HG03045 (cell line): ENCODE data around the gene KCNQ5.
A peak's percentile ranks its signal among the peaks of the same experiment; 100 is the strongest.
"Not testable (repeated sequence)": the region's sequence is repeated elsewhere in the genome, so short reads cannot be mapped to it uniquely, and the experiment has no call there.

Experiments used
- ATAC-seq: cut with Tn5 transposase; IDR thresholded peaks from one replicate; pipeline ENCODE4 v1.9.1; 2021; ENCODE audit warnings: mild to moderate bottlenecking, moderate library complexity; ENCODE audit not compliant: unreplicated experiment

KCNQ5 gene

DNA sequence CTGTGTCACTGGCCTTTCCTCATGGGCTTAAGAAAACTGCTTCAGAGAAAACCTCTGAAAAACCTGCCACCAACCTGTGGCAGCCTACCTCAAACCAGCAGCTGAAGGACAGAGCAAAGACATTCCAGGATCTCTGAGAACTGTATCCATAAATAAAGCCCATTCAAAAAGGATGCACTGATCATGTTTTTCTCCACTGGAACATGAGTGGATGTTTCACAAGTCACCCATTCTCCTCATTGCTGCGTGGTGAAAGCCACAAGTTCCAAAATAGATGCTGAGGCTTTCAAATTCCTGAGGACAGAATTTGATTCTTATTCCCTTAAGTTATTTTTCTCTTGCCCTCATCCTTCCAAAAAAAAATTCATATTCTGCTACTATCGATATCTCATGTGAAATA is 322.8 kb downstream of the KCNQ5 start:
- ATAC-seq = no peak

DNA sequence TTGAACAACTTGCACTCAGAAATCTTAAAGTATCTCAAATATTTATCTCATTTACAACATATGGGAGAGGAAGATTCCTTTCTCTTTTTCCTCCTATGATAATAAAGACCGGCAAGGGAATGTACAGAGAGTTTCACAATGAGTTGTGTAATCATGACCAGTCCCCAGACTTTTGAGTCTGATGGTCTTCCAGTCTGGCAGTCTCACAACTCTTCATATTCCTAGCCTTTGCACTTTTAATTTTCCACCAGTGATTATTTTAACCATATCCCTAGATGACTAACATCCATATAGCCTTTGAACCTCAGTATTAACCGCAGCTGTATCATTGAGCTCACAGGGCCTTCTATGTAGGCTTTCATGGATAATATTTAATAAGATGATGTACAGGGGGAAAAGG is 324.9 kb downstream of the KCNQ5 start:
- no peak for ATAC-seq

- no peak for ATAC-seq
Observed at GRCh38 chr6:72947534-72947933, 325.7 kb downstream of the KCNQ5 start.

- ATAC-seq = no peak
Observed at GRCh38 chr6:72948153-72948552, 326.3 kb downstream of the KCNQ5 start.

DNA sequence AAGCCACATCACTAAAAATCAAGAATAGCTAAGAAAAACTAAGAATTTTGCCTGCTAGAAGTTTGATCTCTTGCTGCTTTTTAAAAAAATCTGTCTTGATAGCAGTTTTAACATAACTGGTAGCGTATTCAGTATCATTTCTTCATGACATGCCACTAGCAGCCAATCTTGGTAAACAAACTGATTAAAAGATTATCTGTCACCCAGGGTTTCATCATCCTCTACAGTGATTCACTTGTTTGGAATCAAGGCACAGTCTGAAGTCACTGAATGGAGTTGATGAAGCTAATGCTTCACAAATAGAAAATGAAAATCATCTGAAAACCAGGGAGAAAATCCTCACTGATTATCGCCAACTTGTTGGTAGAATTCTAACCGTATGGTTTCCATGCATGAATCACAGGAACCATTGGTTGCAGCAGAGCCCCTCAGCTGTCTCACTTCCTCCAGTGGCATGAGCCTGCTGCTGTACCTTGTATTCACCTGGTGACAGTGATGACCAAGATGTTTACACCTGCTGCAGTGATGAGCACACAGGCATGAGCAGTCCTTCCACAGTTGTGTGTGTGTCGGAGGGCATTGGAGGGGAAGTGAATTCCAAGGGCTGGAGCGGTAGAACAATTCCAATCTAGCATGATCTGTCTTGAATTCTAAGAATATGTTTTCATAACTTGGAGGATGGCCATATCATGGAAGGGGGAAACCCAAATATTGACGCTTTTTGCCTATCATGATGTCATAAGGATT is 328.4 kb downstream of the KCNQ5 start:
- no peak for ATAC-seq

- no peak for ATAC-seq
Observed at GRCh38 chr6:72952808-72953630, 331.2 kb downstream of the KCNQ5 start.

DNA sequence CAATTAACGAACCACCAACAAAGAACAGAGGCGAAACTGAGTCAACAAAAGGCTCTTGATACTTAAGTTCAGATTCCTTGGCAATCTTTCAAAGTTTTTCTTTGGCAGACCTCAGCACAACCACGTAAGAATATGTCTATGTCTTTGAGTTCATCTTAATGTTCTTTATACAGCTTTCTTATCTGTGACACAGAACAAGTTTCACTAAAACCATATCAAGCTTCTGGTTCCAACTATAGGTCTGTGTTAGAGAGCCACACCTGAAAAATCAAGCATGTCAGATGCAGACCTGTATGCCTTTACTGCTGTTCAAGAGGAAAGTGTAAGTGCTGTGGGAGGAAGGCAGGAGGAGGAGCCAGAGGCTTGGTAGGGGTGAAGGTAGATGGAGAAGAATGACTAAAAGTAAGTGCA is 332.1 kb downstream of the KCNQ5 start:
- no peak for ATAC-seq

DNA sequence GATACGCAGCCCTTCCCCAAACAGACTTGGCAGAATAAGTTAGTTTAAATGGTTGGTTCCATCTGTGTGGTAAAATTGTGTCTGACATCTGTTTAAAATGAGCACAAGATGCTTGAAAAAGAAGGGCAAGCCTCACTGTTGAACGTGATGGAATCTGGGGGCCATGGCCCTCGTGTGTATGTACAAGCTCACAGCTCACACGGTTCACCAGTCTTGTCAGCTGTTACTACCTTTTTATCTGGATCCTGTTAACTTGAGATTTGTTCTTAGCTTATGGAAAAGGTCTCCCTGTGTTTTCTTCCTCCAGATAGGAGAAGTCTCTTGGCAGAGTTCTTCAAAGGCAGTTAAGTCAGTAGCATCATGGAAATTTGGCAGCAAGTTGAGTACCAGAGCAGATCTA is 332.9 kb downstream of the KCNQ5 start:
- ATAC-seq = no peak

- peak; percentile 50 for ATAC-seq
Observed at GRCh38 chr6:72955666-72956065, 333.8 kb downstream of the KCNQ5 start.

GRCh38 chr6:72956272-72956671 is 334.4 kb downstream of the KCNQ5 start:
- ATAC-seq = no peak

DNA sequence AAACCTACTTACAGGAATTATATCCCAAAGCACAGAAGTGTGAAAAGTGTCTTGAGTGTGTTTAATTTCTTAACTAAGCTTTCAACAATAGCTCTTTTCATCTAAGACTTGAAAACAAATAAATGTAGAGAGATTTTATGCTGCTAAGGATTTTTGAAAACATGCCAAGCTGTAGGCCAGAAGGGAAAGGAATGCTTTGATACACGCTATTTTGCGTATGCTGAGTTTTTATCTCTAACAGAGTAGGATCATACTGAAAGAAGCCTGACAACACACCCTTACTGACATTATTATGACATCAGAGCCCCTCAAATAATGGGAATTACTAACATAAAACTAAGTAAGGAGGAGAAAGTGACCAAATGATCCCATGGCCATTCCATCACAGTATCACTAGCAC is 338.0 kb downstream of the KCNQ5 start:
- ATAC-seq = no peak

GRCh38 chr6:72963946-72964345 is 342.1 kb downstream of the KCNQ5 start:
- ATAC-seq = no peak

DNA sequence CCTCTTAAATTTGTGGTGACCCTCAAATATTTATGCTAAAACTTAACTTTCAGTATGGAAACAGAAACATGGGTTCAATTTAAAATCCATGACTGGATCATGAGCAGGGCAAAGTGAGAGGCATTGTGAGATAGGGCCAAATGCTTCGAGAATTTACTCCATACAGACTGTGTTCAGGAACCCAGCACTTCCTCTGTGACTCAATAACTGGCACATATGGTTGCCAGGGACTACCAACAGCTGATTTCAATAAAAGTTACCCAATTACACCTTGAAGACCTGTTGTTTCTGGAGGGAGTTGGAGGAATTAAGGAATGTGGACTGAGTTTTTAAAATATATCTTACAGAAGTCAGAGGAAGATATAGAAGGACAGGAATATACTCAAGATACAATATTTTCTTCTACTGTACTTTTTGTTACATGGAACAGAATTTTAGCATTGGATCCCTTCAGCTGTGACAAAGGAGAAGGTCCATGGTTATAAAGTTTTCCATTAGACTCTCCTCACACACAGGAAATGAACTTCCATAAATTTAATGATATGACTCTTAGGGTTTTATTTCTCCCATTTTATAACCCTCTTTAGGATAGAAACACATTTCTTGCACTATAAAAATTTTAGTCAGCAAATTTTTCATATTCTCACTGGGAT is 344.9 kb downstream of the KCNQ5 start:
- no peak for ATAC-seq

DNA sequence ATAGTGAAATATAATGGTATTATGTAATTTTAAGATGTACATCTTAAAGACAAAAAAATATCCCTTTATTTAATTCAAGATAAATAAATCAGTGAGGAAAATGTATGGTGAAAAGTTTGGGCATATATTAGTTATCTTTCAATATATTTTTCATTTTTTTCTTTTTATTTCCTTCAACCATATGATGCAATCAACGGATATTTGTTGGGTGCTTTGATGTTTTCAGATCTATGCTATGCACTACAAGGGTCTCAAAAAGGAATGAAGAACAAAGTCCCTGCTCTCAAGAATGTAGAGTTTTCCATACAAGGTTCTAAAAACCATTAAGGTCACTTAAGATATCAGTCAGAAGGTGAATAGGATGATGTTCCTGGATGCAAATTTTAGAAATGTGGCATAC is 345.5 kb downstream of the KCNQ5 start:
- ATAC-seq = no peak

DNA sequence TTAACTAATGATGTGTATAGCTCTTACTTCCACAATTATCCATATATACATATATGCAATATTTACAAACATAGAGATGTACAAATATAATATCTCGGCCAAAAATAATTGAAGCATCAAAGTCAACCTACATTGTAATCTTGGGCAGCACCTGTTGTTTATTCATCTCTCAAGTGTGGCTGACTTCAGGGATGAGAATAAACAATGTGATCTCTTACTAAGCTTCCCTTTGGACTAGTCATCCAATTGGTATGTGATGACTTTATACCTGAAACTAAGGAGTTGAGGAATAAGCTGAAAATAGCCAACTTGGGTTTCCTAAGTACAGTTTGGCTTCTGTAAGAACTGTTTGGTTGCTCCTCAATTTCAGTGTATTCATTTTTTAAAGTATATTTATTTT is 346.8 kb downstream of the KCNQ5 start:
- no peak for ATAC-seq

- ATAC-seq = no peak
Observed at GRCh38 chr6:72969666-72970065, 347.8 kb downstream of the KCNQ5 start.

DNA sequence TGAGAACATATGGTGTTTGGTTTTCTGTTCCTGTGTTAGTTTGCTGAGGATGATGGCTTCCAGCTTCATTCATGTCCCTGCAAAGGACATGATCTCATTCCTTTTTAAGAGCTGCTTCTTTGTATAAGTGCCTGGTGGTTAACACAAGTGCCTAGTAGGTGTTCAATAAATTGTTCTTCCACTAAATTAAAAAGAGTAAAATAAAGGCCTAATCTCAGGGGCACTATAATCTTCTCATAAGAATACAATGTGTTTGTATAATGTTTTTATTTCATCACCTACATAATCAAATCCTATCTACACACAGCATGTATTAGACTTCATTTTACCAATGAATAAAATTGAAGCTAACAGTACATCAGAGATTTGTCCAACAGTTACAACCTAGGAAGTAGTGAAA is 350.7 kb downstream of the KCNQ5 start:
- ATAC-seq = no peak

GRCh38 chr6:72974276-72974675 is 352.4 kb downstream of the KCNQ5 start:
- no peak for ATAC-seq

- no peak for ATAC-seq
Observed at GRCh38 chr6:72975352-72975752, 353.5 kb downstream of the KCNQ5 start.

DNA sequence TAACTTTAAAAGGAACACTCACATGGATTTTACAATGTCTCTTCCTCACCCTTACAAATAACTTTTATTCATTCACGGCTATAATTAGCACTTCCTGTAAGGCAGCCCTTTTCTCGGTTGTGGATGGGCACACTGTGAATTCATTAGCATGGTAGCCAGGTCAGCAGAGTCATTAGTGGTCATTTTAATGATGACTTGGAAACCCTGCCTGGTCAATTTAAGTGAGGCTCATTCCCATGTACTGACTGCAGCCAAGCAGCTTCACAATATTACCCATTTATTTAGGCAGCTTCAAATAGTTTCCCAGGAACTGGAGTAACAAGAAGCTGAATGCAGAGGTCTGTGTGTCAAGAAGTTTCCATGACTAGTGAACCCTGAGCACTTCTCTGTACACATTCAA is 354.6 kb downstream of the KCNQ5 start:
- ATAC-seq = no peak

DNA sequence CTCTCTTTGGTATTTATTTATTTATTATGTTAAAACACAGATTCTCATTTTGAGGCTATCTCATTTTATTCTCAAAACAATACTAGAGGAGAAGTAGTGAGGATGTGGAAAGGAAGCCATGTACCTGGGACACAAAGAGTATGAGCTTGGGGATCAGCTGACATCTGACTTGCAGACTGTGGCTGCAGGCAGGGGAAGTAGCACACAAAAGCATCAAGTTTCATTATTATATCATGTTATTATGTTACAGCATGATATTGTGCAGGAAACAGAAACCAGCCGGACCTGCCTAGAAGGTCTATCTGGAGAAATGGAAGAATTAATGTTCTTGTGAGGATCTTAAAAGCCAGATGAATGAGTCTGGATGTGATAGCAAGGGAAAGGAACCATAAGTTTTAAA is 355.2 kb downstream of the KCNQ5 start:
- peak; percentile 52 for ATAC-seq

- ATAC-seq = not testable (repeated sequence)
Observed at GRCh38 chr6:72978808-72979207, 356.9 kb downstream of the KCNQ5 start.
